ENCODE measurements around the gene RAB40C. TPM values are rescaled to one million over a fixed set of nuclear protein-coding genes. Genes with fewer than 3 reads are reported as not detected.

The RAB40C gene
- total and polyA plus RNA-seq, 3 experiments from 2014 or later = 12.3 to 22.8 (median 13.3) TPM

- Histone ChIP-seq H3K27me3 (ENCODE audit: insufficient read depth, low read length, poor library complexity, severe bottlenecking) (no peaks in the 10 kb centered on the region), H3K36me3 (ENCODE audit: insufficient read depth, low read length) (no peaks in the 10 kb centered on the region), H3K4me3 (ENCODE audit: low read length) (no peak overlapping the region), H3K9me3 (ENCODE audit: low read length) (no peaks in the 10 kb centered on the region), H3K4me1 (ENCODE audit: insufficient read depth, low read length) (peaks cover 10% of the 10 kb centered on the region), H3K27ac (ENCODE audit: low read depth, low read length) (no peak overlapping the region)
- peaks cover 4 to 19% (median 5%) of the 10 kb centered on the region in 3 donors for H3K4me1 Mint-ChIP-seq
- ChIA-PET CTCF (interaction anchor here (1.0 to 2.0 kb wide), 3 partner anchors 15 to 29 kb away, joined by 3 to 8 read pairs (median 6); no protein-coding TSS in a partner anchor), POLR2A (no interaction called here)
- peaks cover 0 to 17% (median 0%) of the 10 kb centered on the region in 3 donors for H3K36me3 Mint-ChIP-seq
- DNase-seq = no peak
- no peak overlapping the region for H3K27ac Mint-ChIP-seq
- H3K4me3 Mint-ChIP-seq = no peak overlapping the region
- no peaks in the 10 kb centered on the region for H3K27me3 Mint-ChIP-seq
- no peaks in the 10 kb centered on the region for H3K9me3 Mint-ChIP-seq
These were observed 76.7 kb downstream of the RAB40C start for GRCh38 chr16:666572-666971.

- H3K4me3 Mint-ChIP-seq = peak overlapping the region; percentile 77 to 90 (median 80)
- CTCF ChIA-PET = interaction anchor here (0.6 to 2.0 kb wide), 8 partner anchors 10 to 733 kb away, joined by 3 to 8 read pairs (median 4); partner anchors contain the start of gene WDR90
- Histone ChIP-seq H3K4me3 (ENCODE audit: low read length) (peak overlapping the region; percentile 68), H3K4me1 (ENCODE audit: insufficient read depth, low read length) (peaks cover 10% of the 10 kb centered on the region), H3K36me3 (ENCODE audit: insufficient read depth, low read length) (peaks cover 4% of the 10 kb centered on the region), H3K9me3 (ENCODE audit: low read length) (no peaks in the 10 kb centered on the region), H3K27me3 (ENCODE audit: insufficient read depth, low read length, poor library complexity, severe bottlenecking) (no peaks in the 10 kb centered on the region), H3K27ac (ENCODE audit: low read depth, low read length) (peak overlapping the region; percentile 67)
- POLR2A ChIA-PET = interaction anchor here (0.9 to 1.8 kb wide), 5 partner anchors 13 to 29 kb away, joined by 3 to 4 read pairs (median 3); partner anchors contain the start of genes STUB1, WDR24 and WDR90
- peaks cover 0 to 23% (median 0%) of the 10 kb centered on the region in 3 donors for H3K36me3 Mint-ChIP-seq
- H3K27ac Mint-ChIP-seq = peak overlapping the region; percentile 75 to 98 (median 86)
- H3K9me3 Mint-ChIP-seq = no peaks in the 10 kb centered on the region
- H3K27me3 Mint-ChIP-seq = no peaks in the 10 kb centered on the region
- no peak for DNase-seq
- H3K4me1 Mint-ChIP-seq = peaks cover 4 to 19% (median 5%) of the 10 kb centered on the region in 3 donors
These were observed 77.4 kb downstream of the RAB40C start for GRCh38 chr16:667113-667779.

GRCh38 chr16:667780-668518 lies 78.1 kb downstream of the RAB40C start, which contains the start of gene RHOT2:
Gene RHOT2 (plus strand): TSS chr16:668132. CDS start chr16:668200, 68 bp downstream.
- Mint-ChIP-seq H3K9me3 (no peaks in the 10 kb centered on the region), H3K27ac (peak within 1 kb of the TSS; percentile 75 to 98 (median 86)), H3K4me1 (peaks cover 4 to 19% (median 5%) of the 10 kb centered on the region in 3 donors), H3K27me3 (no peaks in the 10 kb centered on the region), H3K36me3 (peaks cover 0 to 28% (median 0%) of the 10 kb centered on the region in 3 donors), H3K4me3 (peak within 1 kb of the TSS; percentile 77 to 90 (median 80))
- peak within 1 kb of the TSS; percentile 67 for H3K27ac ChIP-seq (ENCODE audit: low read depth, low read length)
- H3K4me3 ChIP-seq (ENCODE audit: low read length) = peak within 1 kb of the TSS; percentile 68
- H3K36me3 ChIP-seq (ENCODE audit: insufficient read depth, low read length) = peaks cover 4% of the 10 kb centered on the region
- DNase-seq = peak; percentile 83 to 91 (median 88)
- no peaks in the 10 kb centered on the region for H3K9me3 ChIP-seq (ENCODE audit: low read length)
- ChIA-PET CTCF (interaction anchor here (0.6 to 2.0 kb wide), 8 partner anchors 11 to 732 kb away, joined by 3 to 8 read pairs (median 4); partner anchors contain the start of gene WDR90), POLR2A (interaction anchor here (0.9 to 1.9 kb wide), 6 partner anchors 10 to 28 kb away, joined by 3 to 4 read pairs (median 4); partner anchors contain the start of genes STUB1, WDR24 and WDR90)
- no peaks in the 10 kb centered on the region for H3K27me3 ChIP-seq (ENCODE audit: insufficient read depth, low read length, poor library complexity, severe bottlenecking)
- H3K4me1 ChIP-seq (ENCODE audit: insufficient read depth, low read length) = peaks cover 10% of the 10 kb centered on the region

- H3K4me1 ChIP-seq (ENCODE audit: insufficient read depth, low read length) = peaks cover 10% of the 10 kb centered on the region
- H3K9me3 Mint-ChIP-seq = no peaks in the 10 kb centered on the region
- H3K4me3 Mint-ChIP-seq = peak overlapping the region; percentile 61 to 81 (median 77)
- H3K36me3 ChIP-seq (ENCODE audit: insufficient read depth, low read length) = peaks cover 4% of the 10 kb centered on the region
- CTCF ChIA-PET = interaction anchor here (0.9 to 2.0 kb wide), 4 partner anchors 13 to 26 kb away, joined by 3 to 8 read pairs (median 5); partner anchors contain the start of gene WDR90
- no peaks in the 10 kb centered on the region for H3K27me3 Mint-ChIP-seq
- peaks cover 4 to 19% (median 5%) of the 10 kb centered on the region in 3 donors for H3K4me1 Mint-ChIP-seq
- H3K36me3 Mint-ChIP-seq = peaks cover 0 to 34% (median 0%) of the 10 kb centered on the region in 3 donors
- H3K27ac Mint-ChIP-seq = peak overlapping the region in 4 of 8 donors; percentile 62 to 78 (median 70)
- H3K9me3 ChIP-seq (ENCODE audit: low read length) = no peaks in the 10 kb centered on the region
- H3K27me3 ChIP-seq (ENCODE audit: insufficient read depth, low read length, poor library complexity, severe bottlenecking) = no peaks in the 10 kb centered on the region
- peak overlapping the region; percentile 67 for H3K27ac ChIP-seq (ENCODE audit: low read depth, low read length)
- POLR2A ChIA-PET = interaction anchor here (1.0 to 1.9 kb wide), 3 partner anchors 10 to 27 kb away, joined by 3 to 4 read pairs (median 4); no protein-coding TSS in a partner anchor
- no peak for DNase-seq
- H3K4me3 ChIP-seq (ENCODE audit: low read length) = peak overlapping the region; percentile 68
These were observed 78.8 kb downstream of the RAB40C start for GRCh38 chr16:668519-669171.

DNA sequence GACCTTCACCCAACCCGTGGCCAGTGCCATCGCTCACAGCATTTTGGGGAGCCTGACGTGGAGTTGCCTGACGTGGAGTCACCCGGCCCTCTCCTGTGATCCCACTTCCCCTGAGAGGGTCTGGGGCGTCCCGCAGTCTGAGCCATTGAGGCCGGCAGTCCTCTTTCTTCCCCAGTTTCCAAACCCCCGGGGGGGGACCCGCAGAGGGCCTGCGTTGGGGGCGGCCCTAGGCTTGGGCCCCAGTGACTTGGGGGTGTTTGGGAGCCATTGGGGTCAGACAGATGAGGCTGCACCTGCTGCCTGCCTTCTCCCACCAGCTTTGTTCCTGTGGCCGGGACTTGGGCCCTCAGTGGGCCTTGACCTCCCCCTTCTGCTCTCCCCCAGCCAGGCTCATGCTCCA lies 79.8 kb downstream of the RAB40C start:
- Mint-ChIP-seq H3K4me1 (peaks cover 4 to 19% (median 5%) of the 10 kb centered on the region in 3 donors), H3K27ac (peak overlapping the region in 2 of 8 donors; percentile 52 to 75), H3K36me3 (peaks cover 0 to 36% (median 0%) of the 10 kb centered on the region in 3 donors), H3K4me3 (peak overlapping the region; percentile 41 to 81 (median 65)), H3K27me3 (peaks cover 0 to under 1% of the 10 kb centered on the region in 2 donors), H3K9me3 (no peaks in the 10 kb centered on the region)
- CTCF ChIA-PET = interaction anchor here (1.1 kb wide), 1 partner anchor 11 kb away, joined by 3 read pairs; no protein-coding TSS in a partner anchor
- POLR2A ChIA-PET = interaction anchor here (1.7 to 1.9 kb wide), 2 partner anchors 9 to 11 kb away, joined by 4 to 5 read pairs; partner anchors contain the start of gene STUB1
- peaks cover 10% of the 10 kb centered on the region for H3K4me1 ChIP-seq (ENCODE audit: insufficient read depth, low read length)
- H3K9me3 ChIP-seq (ENCODE audit: low read length) = no peaks in the 10 kb centered on the region
- H3K27me3 ChIP-seq (ENCODE audit: insufficient read depth, low read length, poor library complexity, severe bottlenecking) = no peaks in the 10 kb centered on the region
- no peak overlapping the region for H3K4me3 ChIP-seq (ENCODE audit: low read length)
- peaks cover 4% of the 10 kb centered on the region for H3K36me3 ChIP-seq (ENCODE audit: insufficient read depth, low read length)
- DNase-seq = no peak
- H3K27ac ChIP-seq (ENCODE audit: low read depth, low read length) = no peak overlapping the region

GRCh38 chr16:670485-671352 lies 80.9 kb downstream of the RAB40C start:
- Mint-ChIP-seq H3K36me3 (peaks cover 0 to 36% (median 0%) of the 10 kb centered on the region in 3 donors), H3K27ac (peak overlapping the region in 1 of 8 donors; percentile 60), H3K27me3 (peaks cover 0 to 6% of the 10 kb centered on the region in 2 donors), H3K9me3 (no peaks in the 10 kb centered on the region), H3K4me1 (peaks cover 4 to 25% (median 5%) of the 10 kb centered on the region in 3 donors), H3K4me3 (peak overlapping the region in 6 of 7 donors; percentile 41 to 84 (median 58))
- Histone ChIP-seq H3K4me1 (ENCODE audit: insufficient read depth, low read length) (peaks cover 15% of the 10 kb centered on the region), H3K4me3 (ENCODE audit: low read length) (no peak overlapping the region), H3K9me3 (ENCODE audit: low read length) (no peaks in the 10 kb centered on the region), H3K27ac (ENCODE audit: low read depth, low read length) (no peak overlapping the region), H3K36me3 (ENCODE audit: insufficient read depth, low read length) (peaks cover 4% of the 10 kb centered on the region), H3K27me3 (ENCODE audit: insufficient read depth, low read length, poor library complexity, severe bottlenecking) (no peaks in the 10 kb centered on the region)
- ChIA-PET POLR2A (interaction anchor here (0.8 to 1.7 kb wide), 4 partner anchors 9 to 58 kb away, joined by 3 to 5 read pairs (median 4); partner anchors contain the start of genes STUB1 and WDR24), CTCF (interaction anchor here (1.1 kb wide), 1 partner anchor 10 kb away, joined by 3 read pairs; no protein-coding TSS in a partner anchor)
- no peak for DNase-seq
